GM23248 (cell line): ENCODE results near the gene GNG14.

Source experiments
- EZH2 ChIP-seq: fragments of 200-600 bp; sonication (generic); IDR thresholded peaks from 2 replicates; pipeline ENCODE4 v1.6.1; 2018; ENCODE audit warnings: antibody characterized with exemption, mild to moderate bottlenecking; ENCODE audit not compliant: insufficient read depth, poor library complexity, severe bottlenecking
- EZH2phosphoT487 ChIP-seq: fragments of 200-600 bp; sonication (generic); IDR thresholded peaks from 2 replicates; pipeline ENCODE4 v1.6.1; 2018; ENCODE audit warnings: antibody characterized with exemption, moderate library complexity, mild to moderate bottlenecking, low read depth; ENCODE audit not compliant: insufficient read depth

DNA sequence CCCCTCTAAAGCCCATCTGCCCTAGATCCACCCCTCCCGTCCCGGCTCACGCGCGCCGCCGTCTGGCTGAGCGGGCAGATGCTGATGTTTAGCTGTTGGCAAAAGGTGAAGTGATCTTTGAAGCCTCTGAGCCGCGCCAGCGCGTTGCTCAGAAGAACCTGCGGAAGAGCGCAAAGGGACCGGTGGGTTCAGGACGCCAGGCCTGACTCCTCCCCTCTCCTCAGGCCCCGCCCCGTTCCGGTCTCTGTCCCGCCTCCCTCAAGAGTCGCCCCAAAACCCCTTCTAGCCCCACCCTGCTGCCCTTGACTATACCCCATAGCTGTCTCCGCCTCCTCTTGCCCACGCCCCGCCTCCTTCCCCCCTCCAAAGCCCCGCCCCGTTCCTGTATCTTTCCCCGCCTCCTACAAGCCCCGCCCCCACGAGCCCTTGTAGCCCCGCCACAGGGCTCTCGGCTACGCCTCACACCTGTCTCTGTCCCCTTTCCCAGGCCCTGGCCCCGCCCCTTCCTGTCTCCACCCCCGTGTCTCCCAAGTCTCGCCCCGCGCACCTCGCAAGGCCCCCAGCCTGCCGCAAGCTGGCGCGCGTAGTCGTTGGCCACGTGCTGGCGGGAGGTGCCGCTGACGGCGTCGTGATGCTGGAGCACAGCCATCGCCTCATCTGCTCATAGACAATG lies 30.8 kb upstream of the GNG14 start:
- no peak for TF ChIP-seq EZH2phosphoT487
- TF ChIP-seq EZH2 = no peak
